ENCODE data around the gene LRCH1. TPM values are rescaled to one million over a fixed set of nuclear protein-coding genes. Genes with fewer than 3 reads are reported as not detected.

The LRCH1 gene
- total and polyA plus RNA-seq, 2 of the 4 experiments (the other 2 are of a cell fraction) = 7.0 to 8.8 TPM

GRCh38 chr13:46620029-46620428, 67.1 kb downstream of the LRCH1 start:
- H4K91ac ChIP-seq (ENCODE audit: insufficient read depth, low read depth, low read length) = no peak overlapping the region
- H2AFZ ChIP-seq (replicated peaks; ENCODE audit: low read length, poor library complexity) = no peak overlapping the region
- H3K9me3 ChIP-seq (ENCODE audit: control insufficient read depth, insufficient read depth, low read length) = no peaks in the 10 kb centered on the region
- BruUV-seq (replicated peaks) = no TSS peak
- no peaks in the 10 kb centered on the region for H3K36me3 ChIP-seq (ENCODE audit: control insufficient read depth, insufficient read depth, low read length)
- no peak overlapping the region for H3K4ac ChIP-seq (ENCODE audit: low read depth, low read length)
- in situ Hi-C loops (cut with MboI; ENCODE audit: low sequenced_read_pairs) (no loop called here), dilution Hi-C loops (cut with HindIII; ENCODE audit: low sequenced_read_pairs, unreplicated experiment) (no loop called here), intact Hi-C loops (cut with micrococcal nuclease) (no loop called here)
- 100% methylated on average over 2 of the region's 5 CpGs; no CpG with 5 or more reads in 1 of the 2 experiments for whole genome bisulfite sequencing, 2 experiments (ENCODE audit: extremely low coverage in 2 of 2, insufficient read length in 1 of 2)
- H2AK9ac ChIP-seq (replicated peaks; ENCODE audit: low read depth, low read length, poor library complexity) = no peak overlapping the region
- no peak overlapping the region for H4K8ac ChIP-seq (ENCODE audit: low read depth in 2 of 2, low read length in 2 of 2)
- H3K9ac ChIP-seq (ENCODE audit: low read depth, low read length) = no peak overlapping the region
- peaks cover 40% of the 10 kb centered on the region for H4K20me1 ChIP-seq (ENCODE audit: insufficient read depth, low read length)
- TF ChIP-seq MXI1 (IDR thresholded peaks at IDR 0.05; ENCODE audit: borderline replicate concordance, low read depth, low read length) (no peak), FOS (IDR thresholded peaks at IDR 0.05; ENCODE audit: low read depth, low read length) (no peak), POLR2A (IDR thresholded peaks at IDR 0.05; ENCODE audit: low read depth, low read length) (no peak), RAD21 (IDR thresholded peaks at IDR 0.05; ENCODE audit: low read length) (no peak), NFE2L2 (IDR thresholded peaks at IDR 0.05; ENCODE audit: low read depth, low read length) (no peak), CHD1 (IDR thresholded peaks at IDR 0.05; ENCODE audit: low read depth, low read length) (no peak), CEBPB (IDR thresholded peaks at IDR 0.05; ENCODE audit: low read depth, low read length) (no peak), USF2 (IDR thresholded peaks at IDR 0.05; ENCODE audit: low read depth, low read length) (no peak), RFX5 (IDR thresholded peaks at IDR 0.05; ENCODE audit: low read depth, low read length) (no peak), CTCF (conservative IDR thresholded peaks at IDR 0.05; ENCODE audit: low read depth, low read length) (no peak), SMC3 (IDR thresholded peaks at IDR 0.05; ENCODE audit: low read depth, low read length) (no peak)
- H3K4me2 ChIP-seq (ENCODE audit: low read depth, low read length) = no peak overlapping the region
- peaks cover 29% of the 10 kb centered on the region for H3K9me1 ChIP-seq (ENCODE audit: insufficient read depth, low read length)
- no peak overlapping the region for H2BK120ac ChIP-seq (ENCODE audit: low read depth, low read length)
- no peak overlapping the region for H4K5ac ChIP-seq (ENCODE audit: low read depth, low read length)
- ChIA-PET CTCF (no interaction called here), POLR2A (ENCODE audit: unreplicated experiment) (no interaction called here)
- no peak for ATAC-seq (ENCODE audit: low read depth)
- H3K27me3 ChIP-seq (ENCODE audit: control insufficient read depth, insufficient read depth, low read length) = no peaks in the 10 kb centered on the region
- H3K14ac ChIP-seq (replicated peaks; ENCODE audit: low read depth, low read length) = no peak overlapping the region
- H3K4me1 ChIP-seq (ENCODE audit: control insufficient read depth, insufficient read depth, low read length) = peaks cover 24% of the 10 kb centered on the region
- no peak overlapping the region for H3K23ac ChIP-seq (ENCODE audit: low read depth, low read length)
- peaks cover 30 to 78% of the 10 kb centered on the region in 2 experiments for H3K79me1 ChIP-seq (ENCODE audit: low read depth in 1 of 2, low read length in 2 of 2)
- H2AK5ac ChIP-seq (ENCODE audit: low read depth, low read length) = no peak overlapping the region
- H3K56ac ChIP-seq (ENCODE audit: extremely low read depth, insufficient read depth, low read length) = no peak overlapping the region
- H2BK5ac ChIP-seq (ENCODE audit: low read depth, low read length, poor library complexity, severe bottlenecking) = no peak overlapping the region
- H3K4me3 ChIP-seq (ENCODE audit: insufficient read depth, low read depth, low read length) = no peak overlapping the region
- no peak overlapping the region for H3K18ac ChIP-seq (ENCODE audit: low read depth, low read length)
- no peak overlapping the region for H2BK15ac ChIP-seq (ENCODE audit: low read depth, low read length)
- no peak overlapping the region for H2BK20ac ChIP-seq (ENCODE audit: low read depth, low read length)
- DNase-seq = no peak
- H3K27ac ChIP-seq (ENCODE audit: insufficient read depth, low read length) = no peak overlapping the region
